GM19023 (cell line): Measurements from ENCODE around the gene SEMA4A.

Experiments used
- ATAC-seq: cut with Tn5 transposase; IDR thresholded peaks from one replicate; pipeline ENCODE4 v1.9.1; 2021; ENCODE audit warnings: mild to moderate bottlenecking, moderate library complexity; ENCODE audit not compliant: unreplicated experiment

SEMA4A gene

DNA sequence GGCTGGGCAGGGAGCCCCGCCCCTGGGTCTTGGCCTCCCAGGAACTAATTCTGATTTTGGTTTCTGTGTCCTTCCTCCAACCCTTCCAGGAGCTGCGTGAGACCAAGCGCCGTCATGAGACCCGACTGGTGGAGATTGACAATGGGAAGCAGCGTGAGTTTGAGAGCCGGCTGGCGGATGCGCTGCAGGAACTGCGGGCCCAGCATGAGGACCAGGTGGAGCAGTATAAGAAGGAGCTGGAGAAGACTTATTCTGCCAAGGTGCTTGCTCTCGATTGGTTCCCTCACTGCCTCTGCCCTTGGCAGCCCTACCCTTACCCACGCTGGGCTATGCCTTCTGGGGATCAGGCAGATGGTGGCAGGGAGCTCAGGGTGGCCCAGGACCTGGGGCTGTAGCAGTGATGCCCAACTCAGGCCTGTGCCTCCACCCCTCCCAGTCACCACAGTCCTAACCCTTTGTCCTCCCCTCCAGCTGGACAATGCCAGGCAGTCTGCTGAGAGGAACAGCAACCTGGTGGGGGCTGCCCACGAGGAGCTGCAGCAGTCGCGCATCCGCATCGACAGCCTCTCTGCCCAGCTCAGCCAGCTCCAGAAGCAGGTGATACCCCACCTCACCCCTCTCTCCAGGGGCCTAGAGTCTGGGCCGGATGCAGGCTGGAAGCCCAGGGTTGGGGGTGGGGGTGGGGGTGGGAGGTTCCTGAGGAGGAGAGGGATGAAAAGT is 18.5 kb upstream of the SEMA4A start:
- no peak for ATAC-seq

DNA sequence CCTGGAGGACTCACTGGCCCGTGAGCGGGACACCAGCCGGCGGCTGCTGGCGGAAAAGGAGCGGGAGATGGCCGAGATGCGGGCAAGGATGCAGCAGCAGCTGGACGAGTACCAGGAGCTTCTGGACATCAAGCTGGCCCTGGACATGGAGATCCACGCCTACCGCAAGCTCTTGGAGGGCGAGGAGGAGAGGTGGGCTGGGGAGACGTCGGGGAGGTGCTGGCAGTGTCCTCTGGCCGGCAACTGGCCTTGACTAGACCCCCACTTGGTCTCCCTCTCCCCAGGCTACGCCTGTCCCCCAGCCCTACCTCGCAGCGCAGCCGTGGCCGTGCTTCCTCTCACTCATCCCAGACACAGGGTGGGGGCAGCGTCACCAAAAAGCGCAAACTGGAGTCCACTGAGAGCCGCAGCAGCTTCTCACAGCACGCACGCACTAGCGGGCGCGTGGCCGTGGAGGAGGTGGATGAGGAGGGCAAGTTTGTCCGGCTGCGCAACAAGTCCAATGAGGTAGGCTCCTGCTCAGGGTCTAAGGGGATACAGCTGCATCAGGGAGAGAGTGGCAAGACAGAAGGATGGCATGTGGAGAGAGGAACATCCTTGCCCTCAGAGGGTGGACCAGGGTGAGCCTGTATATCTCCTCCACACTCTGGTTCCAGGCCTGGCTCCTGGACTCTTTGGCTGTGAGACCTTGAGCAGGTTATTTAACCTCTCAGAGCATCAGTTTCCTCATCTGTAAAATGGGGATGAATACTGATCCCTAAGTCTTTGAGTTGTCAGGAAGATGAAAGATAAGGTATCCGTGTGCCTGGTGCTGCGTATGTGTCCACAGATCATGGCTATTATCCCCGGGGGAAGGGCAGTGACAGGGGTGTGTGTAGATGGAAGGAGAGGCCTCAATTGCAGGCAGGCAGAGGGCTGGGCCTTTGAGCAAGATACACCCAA is 17.2 kb upstream of the SEMA4A start:
- no peak for ATAC-seq

DNA sequence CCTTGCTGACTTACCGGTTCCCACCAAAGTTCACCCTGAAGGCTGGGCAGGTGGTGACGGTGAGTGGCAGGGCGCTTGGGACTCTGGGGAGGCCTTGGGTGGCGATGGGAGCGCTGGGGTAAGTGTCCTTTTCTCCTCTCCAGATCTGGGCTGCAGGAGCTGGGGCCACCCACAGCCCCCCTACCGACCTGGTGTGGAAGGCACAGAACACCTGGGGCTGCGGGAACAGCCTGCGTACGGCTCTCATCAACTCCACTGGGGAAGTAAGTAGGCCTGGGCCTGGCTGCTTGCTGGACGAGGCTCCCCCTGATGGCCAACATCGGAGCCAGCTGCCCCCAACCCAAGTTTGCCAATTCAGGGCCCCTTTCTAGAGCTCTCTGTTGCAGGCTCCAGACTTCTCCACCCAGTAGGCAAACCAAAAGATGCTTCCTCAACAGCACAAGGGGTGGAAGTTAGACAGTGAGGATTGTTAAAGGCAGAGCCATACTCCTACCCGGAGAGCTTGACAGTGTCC is 16.4 kb upstream of the SEMA4A start:
- no peak for ATAC-seq

DNA sequence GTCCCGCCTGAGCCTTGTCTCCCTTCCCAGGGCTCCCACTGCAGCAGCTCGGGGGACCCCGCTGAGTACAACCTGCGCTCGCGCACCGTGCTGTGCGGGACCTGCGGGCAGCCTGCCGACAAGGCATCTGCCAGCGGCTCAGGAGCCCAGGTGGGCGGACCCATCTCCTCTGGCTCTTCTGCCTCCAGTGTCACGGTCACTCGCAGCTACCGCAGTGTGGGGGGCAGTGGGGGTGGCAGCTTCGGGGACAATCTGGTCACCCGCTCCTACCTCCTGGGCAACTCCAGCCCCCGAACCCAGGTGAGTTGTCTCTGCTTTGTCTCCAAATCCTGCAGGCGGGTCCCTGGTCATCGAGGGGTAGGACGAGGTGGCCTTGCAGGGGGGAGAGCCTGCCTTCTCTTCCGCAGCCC is 14.9 kb upstream of the SEMA4A start:
- ATAC-seq: no peak

DNA sequence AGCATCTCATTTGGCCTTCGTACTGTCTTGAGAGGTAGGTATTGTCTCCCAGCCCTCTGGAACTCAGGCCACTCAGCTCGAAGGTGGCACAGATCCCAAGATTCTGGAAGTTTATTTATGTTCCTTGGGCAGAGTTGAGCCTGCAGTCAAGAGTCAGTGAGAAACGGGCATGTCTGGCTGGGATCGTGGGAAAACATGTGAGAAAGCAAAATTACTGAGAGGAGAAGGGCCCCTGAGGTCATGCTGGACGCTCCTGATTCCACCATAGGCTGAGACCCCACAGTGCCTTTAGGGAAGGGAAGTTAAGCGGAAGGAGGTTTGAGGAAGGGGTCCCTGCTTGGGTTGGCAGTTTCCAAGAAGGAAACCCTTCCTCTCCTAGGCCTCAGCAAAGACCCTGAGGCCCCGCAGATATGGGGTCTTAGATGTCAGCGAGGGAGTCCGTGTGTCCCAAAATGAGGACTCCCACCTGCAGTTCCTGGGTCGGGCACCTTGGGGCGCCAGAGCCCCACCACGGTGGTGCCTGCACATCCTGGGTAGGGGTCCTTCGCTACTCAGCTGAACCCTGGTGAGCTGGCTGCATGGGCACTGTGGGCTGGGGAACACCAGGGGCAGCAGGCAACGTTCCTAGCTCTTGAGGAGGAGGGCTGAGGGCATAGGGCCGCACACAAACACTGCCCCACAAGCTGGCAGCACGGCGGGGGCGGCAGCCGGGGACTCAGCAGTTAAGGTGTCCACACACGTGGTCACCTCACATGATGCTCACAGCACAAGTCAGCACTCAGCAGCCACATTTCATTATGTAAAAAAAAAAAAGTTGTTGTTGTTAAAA is 12.3 kb upstream of the SEMA4A start:
- ATAC-seq: no peak

DNA sequence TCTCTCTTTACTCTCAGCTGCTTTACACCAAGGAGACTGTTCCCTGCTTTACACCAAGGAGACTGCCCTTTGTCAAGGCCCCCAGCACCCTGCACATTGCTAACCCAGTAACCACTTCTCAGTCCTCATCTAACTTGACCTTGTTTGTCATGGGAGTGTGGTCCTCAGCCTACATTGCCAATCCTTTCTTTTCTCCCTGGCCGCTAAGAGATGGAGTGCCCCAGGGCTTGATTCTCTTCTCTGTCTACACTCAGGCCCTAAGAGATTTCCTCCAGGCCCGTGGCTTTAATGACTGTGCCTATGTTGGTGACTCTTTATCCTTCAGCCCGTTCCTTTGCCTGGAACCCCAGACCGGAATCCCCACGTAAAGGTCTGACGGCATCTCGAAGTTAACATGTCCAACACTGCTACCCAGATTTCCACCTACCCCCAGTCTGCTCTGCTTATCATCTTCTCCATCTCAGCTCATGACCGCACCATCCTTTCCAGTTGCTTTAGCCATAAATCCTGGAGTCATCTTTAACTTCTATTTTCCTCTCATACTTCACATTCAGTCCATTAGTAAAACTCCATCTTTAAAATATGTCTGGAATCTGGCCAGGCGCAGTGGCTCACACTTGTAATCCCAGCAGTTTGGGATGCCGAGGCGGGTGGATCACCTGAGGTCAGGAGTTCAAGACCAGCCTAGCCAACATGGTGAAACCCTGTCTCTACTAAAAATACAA is 9.5 kb upstream of the SEMA4A start:
- no peak for ATAC-seq

DNA sequence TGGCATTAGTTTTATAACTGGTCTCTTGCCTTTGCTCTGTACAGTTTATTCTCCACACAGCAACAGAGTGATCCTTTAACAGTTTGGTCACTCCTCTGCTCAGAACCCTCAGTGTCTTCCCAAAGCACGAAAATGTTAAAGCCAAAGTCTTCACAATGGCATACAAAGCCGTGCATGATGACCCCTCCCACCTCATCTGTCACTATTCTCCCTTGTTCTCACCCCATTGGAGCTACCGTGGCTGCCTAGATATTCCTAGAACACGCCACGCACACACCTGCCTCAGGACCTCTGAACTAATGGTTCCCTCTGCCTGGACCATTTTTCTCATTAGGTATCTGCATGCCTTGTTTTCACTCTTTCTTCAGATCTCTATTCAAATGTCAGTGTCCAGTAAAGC is 8.6 kb upstream of the SEMA4A start:
- no peak for ATAC-seq

DNA sequence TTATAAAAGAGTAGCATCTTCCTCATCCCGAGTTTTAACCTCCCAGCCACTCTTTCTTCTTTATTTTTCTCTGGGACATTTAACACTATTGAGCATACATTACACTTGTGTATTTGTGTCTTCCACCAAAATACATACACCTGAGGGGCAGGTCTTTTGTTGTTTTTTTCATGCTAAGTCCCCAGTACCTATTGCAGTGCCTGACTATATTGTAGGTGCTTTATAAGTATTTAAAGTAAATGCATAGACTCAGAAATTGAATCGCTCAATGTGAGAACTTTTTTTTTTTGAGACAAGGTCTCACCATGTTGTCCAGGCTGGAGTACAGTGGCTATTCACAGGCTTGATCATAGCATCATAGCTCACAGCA is 7.8 kb upstream of the SEMA4A start:
- ATAC-seq: no peak

DNA sequence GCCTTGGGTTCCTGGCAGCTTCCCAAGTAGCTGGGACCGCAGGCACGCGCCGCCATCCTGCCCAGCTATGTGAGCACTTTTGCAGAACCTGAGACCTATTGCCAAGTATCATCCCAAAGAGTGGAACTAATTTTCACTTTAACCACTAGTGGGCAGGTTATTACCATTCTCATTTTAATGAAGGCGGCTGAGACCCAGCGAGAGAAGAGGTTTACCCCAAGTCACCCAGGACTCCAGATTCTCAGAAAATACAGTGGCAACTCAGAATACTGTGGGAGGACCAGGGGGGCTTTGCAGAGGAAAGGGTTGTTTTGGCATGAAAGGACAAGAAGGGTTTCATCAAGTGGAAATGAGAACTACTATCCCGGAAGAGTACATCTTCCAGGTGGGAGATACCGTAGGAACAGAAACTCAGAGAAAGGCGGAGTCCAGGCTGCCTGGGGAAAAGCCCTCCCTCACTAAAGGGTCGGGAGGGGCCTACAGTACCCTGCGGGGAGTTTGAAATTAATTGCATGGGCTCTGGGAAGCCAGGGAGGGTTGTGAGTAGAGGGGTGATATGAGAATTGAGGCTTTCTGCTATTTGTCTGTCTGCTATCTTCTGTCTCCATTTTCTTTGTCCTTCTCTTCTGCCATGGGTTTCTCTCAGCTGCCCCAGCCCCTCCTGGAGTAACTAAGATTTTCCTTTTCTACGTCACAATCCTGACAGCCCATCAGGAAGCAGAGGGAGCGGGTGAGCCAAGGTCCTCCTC is 7.2 kb upstream of the SEMA4A start:
- no peak for ATAC-seq

DNA sequence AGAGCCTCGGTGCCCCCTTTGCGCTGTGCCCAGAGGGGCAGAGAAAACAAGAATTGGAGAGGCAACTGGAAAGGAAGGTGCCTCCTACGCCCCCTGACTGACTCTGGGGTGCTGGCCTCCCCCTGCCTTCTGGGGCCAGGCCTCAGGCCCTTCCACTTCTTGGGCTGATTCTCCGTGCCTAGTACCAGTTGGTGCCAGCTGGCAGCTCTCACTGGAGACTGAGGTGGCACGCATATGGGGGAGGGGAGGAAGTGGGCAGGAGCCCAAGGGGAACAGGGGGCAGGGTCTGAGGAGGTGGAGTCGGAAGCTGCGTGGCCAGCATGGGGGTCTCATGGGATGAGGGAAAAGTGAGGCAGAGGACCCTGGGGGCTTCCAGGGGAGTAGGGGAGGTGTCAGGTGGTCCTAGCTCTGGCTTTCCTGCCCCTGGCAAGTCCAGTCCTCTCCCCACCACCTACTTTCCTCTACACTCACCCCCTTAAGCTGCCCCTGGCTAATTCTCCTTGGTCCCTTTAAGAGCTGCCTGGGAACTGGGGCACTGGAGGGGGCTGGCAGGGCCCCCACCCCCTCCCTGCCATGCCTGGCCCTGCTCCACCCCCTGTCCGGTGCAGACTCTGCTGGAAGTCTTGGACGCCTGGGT is 6.5 kb upstream of the SEMA4A start:
- no peak for ATAC-seq

DNA sequence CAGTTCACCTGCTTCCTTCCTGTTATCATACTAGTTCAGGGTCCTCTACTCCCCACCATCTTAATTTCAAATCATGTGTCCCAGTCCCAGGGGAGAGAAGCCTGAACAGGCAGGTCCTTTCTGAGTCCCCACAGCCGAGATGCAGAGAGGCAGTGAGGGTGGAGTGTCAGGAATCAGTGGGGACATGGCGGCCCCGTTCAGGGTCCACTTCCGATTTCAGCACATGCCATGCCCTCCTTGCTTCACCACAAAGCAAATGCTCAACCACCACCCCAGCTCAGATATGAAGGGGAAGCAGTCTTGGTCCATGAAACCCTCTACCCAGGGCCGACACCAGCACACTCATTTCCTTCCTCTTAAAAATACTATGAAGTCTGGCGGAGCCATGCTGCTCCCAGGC is 5.2 kb upstream of the SEMA4A start:
- ATAC-seq: no peak

DNA sequence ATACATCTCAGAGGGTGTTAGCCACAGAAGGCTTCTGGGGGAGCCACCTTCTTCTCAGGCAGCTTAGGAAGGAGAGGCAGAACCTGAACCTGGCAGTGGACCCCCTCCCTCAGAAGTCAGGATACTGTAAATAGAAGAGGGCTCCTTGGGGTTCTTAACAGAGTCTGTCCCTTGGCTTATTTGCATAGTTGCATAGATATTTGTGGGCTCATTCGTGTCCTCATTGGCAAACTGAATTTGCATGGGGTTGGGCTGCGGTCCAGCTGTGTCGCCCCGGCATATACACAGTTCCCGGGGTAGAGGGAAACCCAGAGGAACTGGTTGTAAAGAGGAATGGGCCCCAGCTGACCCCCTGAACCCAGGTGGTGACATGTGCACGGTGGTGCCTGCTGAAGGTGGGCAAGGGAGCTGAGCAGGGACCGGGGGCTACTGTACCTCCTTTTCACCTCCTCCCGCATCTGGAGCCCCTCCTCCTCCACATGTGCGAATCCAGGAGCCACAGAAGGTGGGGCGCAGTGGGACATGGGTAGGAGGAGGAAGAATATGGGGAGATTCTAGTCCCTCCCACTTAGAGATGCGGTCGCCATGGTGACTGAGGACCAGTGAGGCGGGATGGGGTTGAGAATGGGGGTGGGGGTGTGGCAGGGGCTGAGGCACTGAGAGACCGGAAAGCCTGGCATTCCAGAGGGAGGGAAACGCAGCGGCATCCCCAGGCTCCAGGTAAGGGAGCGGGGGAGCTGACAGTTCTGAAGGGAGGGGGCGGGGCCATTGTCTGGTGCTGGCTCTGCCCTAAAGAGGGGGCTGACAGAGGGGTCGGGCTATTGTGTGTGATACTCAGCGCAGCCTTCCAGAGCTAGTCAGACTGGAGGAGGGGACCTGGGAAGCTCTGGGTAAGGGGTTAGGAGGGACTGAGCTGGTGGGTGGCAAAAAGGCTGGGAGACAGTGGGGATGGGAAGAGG is 3.7 kb upstream of the SEMA4A start:
- ATAC-seq: peak; percentile 60

DNA sequence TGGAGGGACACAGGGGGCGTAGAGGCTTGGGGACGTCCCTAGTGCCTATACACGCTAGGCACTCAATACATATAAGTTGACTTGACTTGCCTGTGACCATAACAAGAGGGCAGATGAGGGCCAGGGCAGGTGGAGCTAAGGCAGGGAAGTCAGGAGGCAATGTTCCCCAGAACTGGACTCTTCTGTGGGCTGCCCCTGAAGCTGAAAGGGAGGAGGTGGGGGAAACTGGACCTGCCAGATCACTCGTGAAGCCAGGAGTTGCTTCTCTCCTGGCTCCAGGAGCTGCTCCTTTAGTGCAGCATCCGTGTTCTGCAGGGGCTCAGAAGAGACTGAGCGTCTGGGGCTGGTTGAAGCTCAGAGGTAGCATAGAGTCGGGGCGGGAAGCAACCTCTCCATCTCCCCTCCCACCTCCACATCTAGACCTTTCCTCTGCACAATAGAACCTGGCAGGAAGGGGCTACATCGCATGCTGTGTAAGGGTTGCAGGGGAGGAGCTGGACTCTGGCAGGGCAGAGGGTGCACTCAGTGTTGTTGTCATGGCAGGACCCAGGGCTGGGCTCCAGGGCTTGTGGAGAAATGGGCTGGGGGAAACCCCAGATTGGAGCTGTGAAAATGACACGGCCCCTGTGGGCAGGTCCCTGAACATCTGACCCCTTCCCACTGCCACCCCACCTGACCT is 2.9 kb upstream of the SEMA4A start:
- no peak for ATAC-seq

DNA sequence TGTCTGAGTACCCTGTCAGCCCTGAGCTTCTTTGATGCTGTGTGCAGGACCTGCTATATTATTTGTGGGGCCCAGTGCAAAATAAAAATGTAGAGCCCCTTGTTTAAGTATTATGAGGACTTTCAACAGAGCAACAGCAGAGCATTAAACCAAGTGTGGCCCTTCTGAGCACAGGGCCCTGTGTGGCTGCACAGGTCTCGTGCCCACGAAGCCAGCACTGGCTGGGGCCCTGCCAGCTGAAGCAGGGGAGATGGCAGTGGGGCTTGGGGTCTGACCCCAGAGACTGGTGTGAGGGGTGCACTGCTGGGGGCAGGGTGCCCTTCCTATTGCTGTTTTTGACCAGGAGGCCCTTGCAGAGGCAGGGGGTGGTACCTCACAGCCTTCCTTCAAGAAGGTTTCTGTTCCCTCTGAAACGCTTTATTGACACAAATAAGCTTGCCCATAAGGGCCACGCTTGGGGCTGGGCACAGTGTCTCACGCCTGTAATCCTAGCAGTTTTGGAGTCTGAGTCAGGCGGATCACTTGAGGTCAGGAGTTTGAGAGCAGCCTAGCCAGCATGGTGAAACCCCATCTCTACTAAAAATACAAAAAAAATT is 2.2 kb upstream of the SEMA4A start:
- ATAC-seq: no peak

DNA sequence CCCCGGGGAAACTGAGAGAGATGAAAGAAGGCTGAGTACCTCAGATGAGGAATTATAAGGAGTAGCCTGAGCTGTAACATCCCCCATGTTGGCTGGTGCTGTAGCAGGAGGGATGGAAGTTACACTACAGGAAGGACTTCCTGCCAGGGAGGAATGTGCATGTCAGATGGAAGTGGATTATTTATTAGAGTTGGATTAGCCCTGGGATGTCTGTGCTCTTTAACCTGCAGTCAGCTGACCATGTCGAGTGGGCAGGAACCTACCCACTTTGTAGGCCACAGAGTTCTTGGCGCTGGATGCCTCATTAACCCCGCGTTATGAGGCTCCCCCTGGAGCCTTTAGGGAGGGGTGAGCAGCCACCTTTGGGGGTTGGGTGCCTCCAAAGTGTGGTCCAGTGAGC is 757 bp upstream of the SEMA4A start:
- no peak for ATAC-seq

DNA sequence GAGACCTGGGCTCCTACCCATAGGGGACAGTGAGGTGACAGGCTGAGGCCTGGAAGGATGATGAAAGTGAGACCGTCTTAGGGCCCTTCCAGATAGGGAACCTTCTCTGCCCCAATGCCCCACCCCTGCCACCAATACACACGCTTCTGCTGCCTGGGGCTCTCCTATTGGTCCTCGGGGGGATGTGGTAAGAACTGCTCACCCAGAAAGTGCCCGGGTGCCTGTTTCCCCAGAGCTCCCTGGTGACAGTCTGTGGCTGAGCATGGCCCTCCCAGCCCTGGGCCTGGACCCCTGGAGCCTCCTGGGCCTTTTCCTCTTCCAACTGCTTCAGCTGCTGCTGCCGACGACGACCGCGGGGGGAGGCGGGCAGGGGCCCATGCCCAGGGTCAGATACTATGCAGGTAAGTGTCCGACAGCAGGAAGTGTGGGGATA is 948 bp downstream of the SEMA4A start:
- peak; percentile 49 for ATAC-seq
